ENCODE measurements around the gene PEDS1. TPM values are rescaled to one million over a fixed set of nuclear protein-coding genes. Genes with fewer than 3 reads are reported as not detected.

The PEDS1 gene
- total and polyA plus RNA-seq, 4 donors: 21.9 to 43.4 (median 34.4) TPM

DNA sequence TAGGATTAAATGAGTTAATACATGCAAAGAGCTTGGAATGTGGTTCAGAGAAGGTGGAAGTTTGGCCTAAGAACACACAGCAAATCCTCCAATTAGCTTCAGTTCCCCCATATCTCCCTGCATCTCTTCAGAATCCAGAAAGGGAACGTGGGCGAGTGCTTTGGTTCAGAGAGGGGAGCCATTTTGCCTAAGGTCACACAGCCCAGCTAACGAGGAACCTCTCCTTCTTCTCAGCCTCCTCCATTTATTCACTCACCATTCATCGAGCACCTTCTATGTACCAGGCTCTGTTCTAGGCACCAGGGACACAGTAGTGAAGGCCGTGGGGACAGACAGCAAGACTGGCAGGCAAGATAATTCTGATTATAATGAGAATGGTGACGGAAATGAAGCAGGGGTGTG lies 34.8 kb upstream of the PEDS1 start:
- DNase-seq (no peak), ATAC-seq (ENCODE audit: insufficient read depth, low FRiP score) (no peak)
- Histone ChIP-seq H3K36me3 (ENCODE audit: control insufficient read depth in 4 of 4, insufficient read depth in 4 of 4, low read length in 4 of 4) (peaks cover 0 to 19% (median 4%) of the 10 kb centered on the region in 4 donors), H3K9ac (ENCODE audit: insufficient read depth in 1 of 2, low read length in 2 of 2) (no peak overlapping the region), H3K4me1 (ENCODE audit: control insufficient read depth in 5 of 5, insufficient read depth in 5 of 5, low read length in 5 of 5) (peaks cover 0 to 6% (median 0%) of the 10 kb centered on the region in 5 donors), H3K27me3 (ENCODE audit: control insufficient read depth in 3 of 3, insufficient read depth in 3 of 3, low read length in 2 of 3) (no peaks in the 10 kb centered on the region), H3K9me3 (ENCODE audit: control insufficient read depth in 4 of 4, insufficient read depth in 3 of 4, low read length in 3 of 4) (no peaks in the 10 kb centered on the region), H3K27ac (ENCODE audit: low read depth in 1 of 2, low read length in 1 of 2) (no peak overlapping the region), H3K4me3 (no peak overlapping the region)
- 89 to 93% methylated on average over 6 of the region's 6 CpGs for WGBS, 2 donors
- TF ChIP-seq CTCF (IDR thresholded peaks at IDR 0.05; ENCODE audit: control extremely low read depth, extremely low read depth): no peak

GRCh38 chr20:50187403-50188051 lies 34.0 kb upstream of the PEDS1 start:
- peak overlapping the region in 1 of 2 donors; percentile 51 for H3K27ac ChIP-seq (ENCODE audit: low read depth in 1 of 2, low read length in 1 of 2)
- 42 to 65% methylated on average over 12 of the region's 12 CpGs for WGBS, 2 donors

DNA sequence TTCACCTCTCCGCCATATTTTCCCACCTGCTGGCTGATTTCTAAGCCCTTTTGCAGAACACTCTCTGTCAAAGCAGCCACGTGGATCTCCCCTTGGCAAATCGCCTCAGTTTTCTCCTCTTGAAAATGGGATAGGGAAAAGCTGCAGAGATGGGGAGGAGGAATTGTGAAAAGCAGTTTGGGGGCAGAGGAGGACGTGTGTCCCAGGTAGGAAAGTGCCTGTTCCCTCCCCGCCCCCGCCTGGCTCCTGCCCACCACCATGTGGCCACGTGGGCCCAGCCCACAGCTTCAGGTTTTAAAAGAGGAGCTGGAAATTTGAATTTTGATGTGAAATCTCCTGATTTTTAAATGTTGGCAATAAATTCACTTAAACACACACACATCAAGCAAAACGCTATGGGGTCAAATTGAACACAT lies 33.5 kb upstream of the PEDS1 start:
- H3K27me3 ChIP-seq (ENCODE audit: control insufficient read depth in 3 of 3, insufficient read depth in 3 of 3, low read length in 2 of 3): no peaks in the 10 kb centered on the region
- H3K36me3 ChIP-seq (ENCODE audit: control insufficient read depth in 4 of 4, insufficient read depth in 4 of 4, low read length in 4 of 4): peaks cover 0 to 8% (median 0%) of the 10 kb centered on the region in 4 donors
- H3K9me3 ChIP-seq (ENCODE audit: control insufficient read depth in 4 of 4, insufficient read depth in 3 of 4, low read length in 3 of 4): no peaks in the 10 kb centered on the region
- no peak for ATAC-seq (ENCODE audit: insufficient read depth, low FRiP score)
- 65 to 72% methylated on average over 8 of the region's 8 CpGs for WGBS, 2 donors
- H3K9ac ChIP-seq (ENCODE audit: insufficient read depth in 1 of 2, low read length in 2 of 2): no peak overlapping the region
- DNase-seq: no peak
- peaks cover 0 to 4% (median 0%) of the 10 kb centered on the region in 5 donors for H3K4me1 ChIP-seq (ENCODE audit: control insufficient read depth in 5 of 5, insufficient read depth in 5 of 5, low read length in 5 of 5)
- no peak for TF ChIP-seq CTCF (IDR thresholded peaks at IDR 0.05; ENCODE audit: control extremely low read depth, extremely low read depth)
- H3K4me3 ChIP-seq: no peak overlapping the region
- peak overlapping the region in 1 of 2 donors; percentile 51 for H3K27ac ChIP-seq (ENCODE audit: low read depth in 1 of 2, low read length in 1 of 2)

More at GRCh38 chr20:50187403-50188051, 34.0 kb upstream of the PEDS1 start:
- no peak for TF ChIP-seq CTCF (IDR thresholded peaks at IDR 0.05; ENCODE audit: control extremely low read depth, extremely low read depth)
- Histone ChIP-seq H3K9me3 (ENCODE audit: control insufficient read depth in 4 of 4, insufficient read depth in 3 of 4, low read length in 3 of 4) (no peaks in the 10 kb centered on the region), H3K4me1 (ENCODE audit: control insufficient read depth in 5 of 5, insufficient read depth in 5 of 5, low read length in 5 of 5) (peaks cover 0 to 4% (median 0%) of the 10 kb centered on the region in 5 donors), H3K27me3 (ENCODE audit: control insufficient read depth in 3 of 3, insufficient read depth in 3 of 3, low read length in 2 of 3) (no peaks in the 10 kb centered on the region), H3K36me3 (ENCODE audit: control insufficient read depth in 4 of 4, insufficient read depth in 4 of 4, low read length in 4 of 4) (peaks cover 0 to 11% (median 0%) of the 10 kb centered on the region in 4 donors), H3K9ac (ENCODE audit: insufficient read depth in 1 of 2, low read length in 2 of 2) (peak overlapping the region in 1 of 2 donors; percentile 2), H3K4me3 (no peak overlapping the region)
- ATAC-seq (ENCODE audit: insufficient read depth, low FRiP score) (no peak), DNase-seq (no peak)

Data from lung (tissue), 12 donors.